HG03342 (cell line): ENCODE measurements around the gene NKD1.

Experiments
- ATAC-seq: cut with Tn5 transposase; IDR thresholded peaks from one replicate; pipeline ENCODE4 v1.9.1; 2021; ENCODE audit warnings: mild to moderate bottlenecking, moderate library complexity; ENCODE audit not compliant: unreplicated experiment

NKD1 gene

DNA sequence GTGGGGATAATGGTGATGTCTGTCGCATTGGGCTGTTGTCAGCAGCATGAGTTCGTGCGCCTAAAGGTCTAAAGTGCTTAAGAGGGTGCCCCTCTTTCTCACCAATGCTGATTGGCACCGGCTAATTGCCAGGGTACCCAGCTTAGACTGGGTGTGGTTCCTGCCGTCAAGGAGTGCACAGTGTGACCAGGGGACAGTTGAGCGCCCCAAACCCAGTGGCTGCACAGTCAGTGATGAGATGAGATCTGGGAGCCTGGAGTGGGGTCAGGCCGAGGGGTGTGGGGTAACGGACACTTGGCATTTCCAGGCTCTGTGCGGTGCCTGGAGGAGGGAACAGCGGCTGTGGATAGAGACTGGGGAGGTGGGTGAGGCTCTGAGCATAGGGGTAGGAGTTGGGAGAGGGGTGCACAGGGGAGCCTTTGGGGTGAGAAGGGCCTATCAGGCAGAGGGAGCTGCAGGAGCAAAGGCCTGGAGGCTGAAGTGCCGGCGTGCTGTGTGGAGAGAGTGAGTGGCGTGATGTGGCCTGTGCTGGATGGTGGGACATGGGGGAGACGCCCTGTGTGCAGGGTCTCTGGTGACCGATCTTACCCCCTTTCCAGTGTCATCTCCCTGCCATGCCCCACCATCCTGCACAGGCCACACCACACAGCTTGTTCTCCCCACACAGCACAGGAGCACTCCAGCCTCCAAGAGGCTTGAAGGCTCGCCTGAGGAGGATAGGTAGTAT lies 74.6 kb downstream of the NKD1 start:
- ATAC-seq: no peak

DNA sequence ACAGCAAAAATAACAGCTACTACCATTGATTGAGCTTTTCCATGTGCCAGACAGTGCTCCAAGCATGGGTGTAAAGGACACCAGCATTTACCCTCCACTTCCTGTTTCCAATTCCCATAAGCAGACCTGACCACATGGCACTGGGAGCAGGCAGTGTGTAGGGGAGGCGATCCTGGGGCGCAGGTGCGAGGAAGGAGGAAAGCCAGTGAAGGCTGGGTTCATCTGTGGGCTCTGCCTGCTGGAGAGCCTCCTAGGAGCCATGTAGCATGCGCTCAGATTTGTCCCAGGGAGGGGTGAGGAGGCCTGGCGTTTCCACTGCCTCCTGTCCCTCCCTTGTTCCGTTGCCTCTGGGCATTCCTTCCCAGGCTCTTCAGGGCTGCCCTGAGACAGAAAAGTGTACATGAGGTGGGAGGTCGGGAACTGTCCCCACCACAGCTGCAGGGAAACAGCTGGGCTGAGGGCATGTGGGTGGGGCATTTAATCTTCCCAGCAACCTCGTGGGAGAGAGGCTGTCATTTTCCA lies 76.3 kb downstream of the NKD1 start:
- no peak for ATAC-seq

DNA sequence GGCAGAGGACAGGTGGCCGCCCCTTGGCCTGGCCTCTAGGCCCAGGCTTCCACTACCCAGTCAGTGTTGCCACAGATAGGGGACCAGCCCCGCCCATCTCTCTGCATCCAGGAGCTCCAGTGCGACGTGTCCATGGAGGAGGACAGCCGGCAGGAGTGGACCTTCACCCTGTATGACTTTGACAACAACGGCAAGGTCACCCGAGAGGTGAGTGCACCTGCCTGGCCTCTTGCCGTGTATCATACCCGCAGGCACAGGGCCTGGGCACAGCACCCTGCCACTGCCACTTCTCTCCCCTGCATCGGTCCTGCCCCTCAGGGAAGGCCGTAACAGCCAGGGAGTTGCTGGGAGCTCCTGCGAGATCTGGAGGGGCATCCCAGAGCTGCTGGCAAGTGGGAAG lies 77.2 kb downstream of the NKD1 start:
- ATAC-seq: no peak

DNA sequence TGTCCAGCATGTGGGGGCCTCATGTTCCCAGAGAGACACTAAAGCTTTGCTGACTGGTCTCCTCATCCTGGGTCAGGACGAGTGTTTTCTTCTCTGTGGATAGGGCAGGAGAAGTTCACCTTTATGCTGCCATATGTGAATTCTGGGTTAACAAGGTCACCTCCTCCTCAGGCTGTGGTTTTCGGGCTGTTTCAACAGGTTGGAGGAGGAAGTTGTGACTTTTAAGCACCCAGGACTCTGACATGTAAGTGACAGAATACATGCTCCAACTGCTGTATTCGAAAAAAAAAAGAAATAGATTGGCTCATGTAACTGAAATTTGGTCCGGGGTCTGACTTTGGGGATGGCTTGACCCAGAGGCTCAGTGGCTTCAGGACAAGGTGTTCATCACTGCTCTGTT lies 78.7 kb downstream of the NKD1 start:
- ATAC-seq: no peak

DNA sequence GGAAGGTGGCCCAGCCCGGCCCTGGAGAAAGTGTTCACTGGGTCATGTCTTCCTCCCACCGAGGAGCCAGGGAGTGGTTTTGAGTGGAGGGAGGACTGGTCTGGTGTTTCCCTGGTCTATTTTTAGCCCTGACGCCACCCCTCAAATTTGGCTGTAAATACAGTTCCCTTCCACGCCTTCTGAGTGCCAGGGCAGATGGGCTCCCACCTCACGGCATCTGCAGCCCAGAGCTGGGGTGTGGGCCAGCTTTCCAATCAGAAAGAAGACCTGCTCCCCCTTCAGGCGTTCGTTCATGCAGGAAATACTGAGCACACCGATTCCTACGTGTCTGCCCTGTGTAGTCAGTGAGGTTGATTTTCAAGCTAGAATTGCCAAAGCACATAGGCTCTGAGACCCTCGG lies 79.2 kb downstream of the NKD1 start:
- no peak for ATAC-seq

DNA sequence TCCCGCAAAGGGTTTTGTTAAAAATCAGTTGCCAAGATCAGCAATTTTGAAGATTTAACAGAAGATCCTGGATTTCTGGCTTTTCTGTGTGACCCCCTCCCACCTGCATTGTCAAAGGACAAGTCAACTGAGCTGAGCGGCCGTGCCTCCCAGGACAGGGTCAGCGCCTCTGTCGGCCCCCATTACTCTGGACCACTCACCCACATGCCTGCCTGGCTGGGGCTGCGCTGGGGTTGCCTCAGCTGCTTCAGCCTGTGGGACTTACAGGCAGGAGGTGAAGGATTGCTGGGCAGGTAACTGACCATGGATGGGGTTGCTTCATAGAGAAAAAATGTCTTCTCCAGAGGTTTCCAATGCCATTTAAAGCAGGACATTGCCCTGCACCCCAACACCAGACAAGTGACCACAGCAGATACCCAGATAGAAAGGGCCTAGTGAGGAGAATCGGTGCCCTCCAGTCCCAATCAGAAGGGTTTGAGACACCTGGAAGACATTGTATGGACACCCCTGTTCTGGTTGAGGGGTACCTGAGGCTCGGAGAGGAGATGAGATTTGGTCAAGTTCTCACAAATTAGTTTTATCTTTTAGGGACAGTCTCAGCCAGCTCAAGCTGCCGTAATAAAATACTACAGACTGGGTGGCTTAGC lies 80.1 kb downstream of the NKD1 start:
- no peak for ATAC-seq

DNA sequence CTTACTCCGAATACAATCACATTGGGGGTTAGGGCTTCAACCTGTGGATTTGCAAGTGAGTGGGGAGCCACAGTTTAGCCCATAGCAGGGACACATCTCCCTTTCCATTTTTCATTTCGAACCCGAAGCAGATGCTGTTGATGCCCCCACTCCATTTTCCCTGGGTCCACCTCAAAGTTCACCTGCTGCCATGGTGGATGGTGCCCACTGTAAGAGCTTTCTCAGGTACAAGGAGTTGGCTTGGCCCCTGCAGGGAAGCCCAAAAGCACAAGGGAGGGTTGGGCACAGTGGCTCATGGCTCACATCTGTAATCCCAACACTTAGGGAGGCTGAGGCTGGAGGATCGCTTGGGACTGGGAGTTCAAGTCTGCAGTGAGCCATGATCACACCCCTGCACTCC lies 81.1 kb downstream of the NKD1 start:
- no peak for ATAC-seq

DNA sequence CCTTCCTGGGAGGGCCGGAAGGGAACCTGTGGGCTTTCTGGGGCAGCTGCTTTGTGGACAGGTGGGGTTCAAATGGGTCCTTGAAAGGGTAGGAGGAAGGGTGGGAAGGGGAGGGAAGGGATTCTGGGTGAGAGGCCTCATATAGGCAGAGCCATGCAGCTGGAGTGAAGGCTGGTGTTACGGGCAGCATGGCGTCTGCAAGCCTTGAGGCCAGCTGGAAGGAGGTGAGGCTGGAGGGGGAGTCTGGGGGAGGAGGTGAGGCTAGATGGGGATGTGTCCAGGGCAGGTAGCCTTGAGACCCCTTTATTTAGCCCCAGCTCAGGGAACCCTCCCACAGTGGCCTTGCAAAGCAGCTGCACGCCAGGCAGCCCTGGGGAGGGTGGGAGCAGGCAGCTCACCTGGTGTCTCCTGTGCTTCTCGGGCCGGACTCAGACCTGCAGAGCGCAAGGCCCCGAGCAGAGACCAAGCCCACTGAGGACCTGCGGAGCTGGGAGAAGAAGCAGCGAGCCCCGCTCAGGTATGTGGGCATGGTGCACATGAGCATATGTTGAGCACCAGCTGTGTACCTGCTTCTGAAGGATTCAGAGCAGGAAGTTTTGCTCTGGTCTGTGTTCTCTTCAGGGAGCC lies 82.3 kb downstream of the NKD1 start:
- ATAC-seq: no peak

DNA sequence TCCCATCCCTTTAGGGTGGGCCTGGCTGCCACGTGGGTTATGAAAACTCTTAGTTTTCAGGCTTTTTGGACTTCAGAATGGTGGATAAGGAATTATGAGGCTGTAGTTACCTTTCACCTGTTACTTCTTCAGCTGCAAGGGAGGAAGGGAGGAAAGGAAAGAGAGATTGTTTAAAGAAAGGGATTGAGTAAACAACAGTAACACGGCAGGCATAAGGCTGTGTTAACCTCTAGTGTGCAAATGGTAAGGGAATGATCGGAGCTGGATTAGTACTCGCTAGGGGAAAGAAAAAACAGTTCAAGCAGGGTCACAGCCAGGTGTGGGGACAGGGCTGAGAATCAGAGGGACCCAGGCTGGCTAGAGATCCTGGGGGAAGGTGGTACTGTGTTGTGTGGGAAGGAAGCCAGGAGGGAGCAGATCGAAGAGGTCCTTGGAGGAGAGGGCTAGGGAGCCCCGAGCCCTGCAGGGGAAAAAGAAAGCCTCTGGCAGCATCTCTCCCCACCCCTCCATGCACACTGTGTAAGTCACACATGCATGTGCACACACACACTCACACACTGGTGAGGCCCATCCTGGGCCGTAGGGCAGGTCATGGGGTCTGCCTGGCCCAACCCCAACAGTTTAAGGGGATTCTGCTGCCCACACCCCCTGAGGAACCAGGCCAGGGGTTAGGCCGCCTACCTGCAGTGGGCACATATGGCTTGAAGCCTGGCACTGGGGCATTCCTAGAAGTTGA lies 83.2 kb downstream of the NKD1 start:
- no peak for ATAC-seq

DNA sequence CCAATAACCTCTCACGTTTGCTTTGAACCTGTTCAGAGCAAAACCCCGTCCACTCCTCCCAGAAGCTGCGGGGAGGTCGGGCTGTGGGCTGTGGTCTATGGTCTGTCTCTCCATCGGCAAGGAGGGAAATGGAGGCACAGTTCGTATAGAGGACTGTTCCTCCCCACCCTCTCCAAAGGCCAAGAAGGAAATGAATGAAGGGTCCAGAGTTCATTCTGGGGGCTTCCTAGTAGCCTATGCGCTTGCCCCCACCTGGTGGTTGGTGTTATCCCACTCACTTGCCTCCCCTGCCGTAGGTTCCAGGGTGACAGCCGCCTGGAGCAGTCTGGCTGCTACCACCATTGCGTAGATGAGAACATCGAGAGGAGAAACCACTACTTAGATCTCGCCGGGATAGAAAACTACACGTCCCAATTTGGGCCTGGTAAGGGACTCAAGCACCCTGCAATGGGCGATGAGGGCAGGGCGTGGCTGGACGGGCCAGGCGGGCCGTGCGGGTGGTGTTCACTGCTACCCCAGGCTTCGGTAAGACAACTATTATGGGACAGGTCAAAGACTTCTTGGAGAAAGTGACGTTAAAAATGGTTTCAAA lies 83.9 kb downstream of the NKD1 start:
- ATAC-seq: no peak

DNA sequence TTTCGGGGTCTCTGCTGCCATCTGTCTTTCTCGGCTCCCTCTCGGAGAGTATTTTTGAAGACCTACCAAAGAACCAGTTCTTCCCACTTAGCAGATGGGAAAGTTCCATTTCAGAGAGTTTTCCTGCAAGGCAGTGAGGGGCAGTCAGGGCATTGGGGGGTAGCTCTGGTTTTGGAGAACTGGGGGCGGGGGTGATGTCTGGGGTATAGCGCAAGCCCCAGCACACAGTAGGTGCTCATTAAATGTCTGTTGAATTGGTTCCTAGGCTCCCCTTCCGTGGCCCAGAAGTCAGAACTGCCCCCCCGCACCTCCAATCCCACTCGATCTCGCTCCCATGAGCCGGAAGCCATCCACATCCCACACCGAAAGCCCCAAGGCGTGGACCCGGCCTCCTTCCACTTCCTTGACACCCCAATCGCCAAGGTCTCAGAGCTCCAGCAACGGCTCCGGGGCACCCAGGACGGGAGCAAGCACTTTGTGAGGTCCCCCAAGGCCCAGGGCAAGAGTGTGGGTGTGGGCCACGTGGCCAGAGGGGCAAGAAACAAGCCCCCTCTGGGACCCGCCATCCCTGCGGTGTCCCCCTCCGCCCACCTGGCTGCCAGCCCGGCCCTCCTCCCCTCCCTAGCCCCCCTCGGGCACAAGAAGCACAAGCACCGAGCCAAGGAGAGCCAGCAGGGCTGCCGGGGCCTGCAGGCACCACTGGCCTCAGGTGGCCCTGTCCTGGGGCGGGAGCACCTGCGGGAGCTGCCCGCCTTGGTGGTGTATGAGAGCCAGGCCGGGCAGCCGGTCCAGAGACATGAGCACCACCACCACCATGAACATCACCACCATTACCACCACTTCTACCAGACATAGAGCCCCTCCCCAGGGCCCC lies 85.0 kb downstream of the NKD1 start:
- no peak for ATAC-seq

DNA sequence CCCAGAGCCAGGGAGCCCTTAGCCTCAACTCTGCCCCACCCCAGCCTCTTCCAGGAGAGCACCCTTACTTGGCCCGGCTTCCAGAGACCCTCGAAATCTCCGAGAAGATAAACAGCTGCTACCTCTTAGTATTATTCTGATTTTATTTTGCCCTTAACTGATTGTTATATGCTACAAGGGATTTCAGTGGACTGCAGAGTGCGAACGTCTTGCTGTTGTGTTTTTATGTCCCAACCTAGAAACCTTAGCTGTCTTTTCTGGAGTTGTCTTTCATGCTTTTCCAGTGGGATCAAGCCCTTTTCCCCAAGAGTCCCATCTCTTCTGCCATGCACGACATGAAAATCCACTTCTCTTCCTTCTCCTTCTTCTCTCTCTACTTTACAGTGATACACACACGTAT lies 85.9 kb downstream of the NKD1 start:
- ATAC-seq: no peak

DNA sequence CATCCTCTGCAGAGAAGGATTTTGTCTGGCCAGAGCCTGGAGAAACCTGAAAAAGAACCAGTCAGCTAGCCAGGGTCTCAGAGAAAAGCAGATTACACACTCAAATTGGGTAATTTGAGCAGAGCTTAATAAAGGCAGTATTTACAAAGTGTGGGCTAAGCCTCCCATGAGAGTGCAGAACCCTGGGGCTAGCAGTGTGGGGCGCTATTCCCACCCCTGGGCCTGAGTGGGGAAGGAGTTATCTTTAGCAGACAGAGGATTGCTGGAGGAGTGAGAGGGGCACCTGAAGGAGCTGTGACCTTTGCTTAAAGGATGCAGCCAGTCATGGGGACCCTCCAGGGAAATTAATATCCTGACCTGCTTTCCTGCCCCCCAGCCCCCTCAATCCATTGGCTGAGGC lies 86.8 kb downstream of the NKD1 start:
- no peak for ATAC-seq

DNA sequence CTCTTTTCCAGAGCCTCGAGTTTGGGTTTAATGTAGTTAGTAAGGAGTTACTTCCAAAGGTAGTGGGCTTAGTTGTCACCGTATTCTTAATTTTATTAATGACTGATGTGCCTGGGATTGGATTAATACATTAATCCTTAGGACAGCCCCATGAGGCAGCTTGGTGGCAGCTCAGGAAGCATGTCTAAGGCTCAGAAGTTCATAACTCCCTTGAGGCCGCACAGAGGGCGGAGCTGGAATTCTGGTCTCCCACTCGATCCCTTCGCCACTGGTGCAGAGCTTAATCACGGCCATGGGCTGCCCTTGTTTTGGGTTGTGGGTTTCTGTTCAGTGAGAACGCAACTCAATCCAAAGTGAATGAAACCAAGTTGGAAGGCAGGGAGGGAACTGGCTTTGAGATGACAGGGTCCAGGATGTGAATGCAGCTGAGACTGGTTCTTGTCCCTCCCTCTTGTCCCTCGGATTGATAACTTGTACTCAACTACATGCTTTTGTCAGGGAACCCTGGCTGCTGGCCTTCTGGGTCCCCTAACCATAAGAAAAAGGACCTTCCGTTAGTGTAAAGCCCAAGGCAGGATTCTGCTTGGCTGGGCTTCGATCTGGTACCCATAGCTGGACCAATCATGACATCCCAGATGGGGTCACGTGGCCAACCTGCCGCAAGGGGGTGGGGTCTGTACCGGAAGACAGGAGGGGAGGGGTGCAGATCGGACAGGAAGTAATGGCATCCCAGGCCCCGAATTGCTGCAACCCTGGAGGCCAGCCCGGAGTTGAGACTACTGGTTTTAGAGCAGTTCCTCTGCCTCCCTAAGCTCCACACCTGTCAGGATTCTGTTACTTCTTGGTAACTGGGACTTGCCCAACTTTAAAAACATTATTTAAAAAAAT lies 87.6 kb downstream of the NKD1 start:
- no peak for ATAC-seq

DNA sequence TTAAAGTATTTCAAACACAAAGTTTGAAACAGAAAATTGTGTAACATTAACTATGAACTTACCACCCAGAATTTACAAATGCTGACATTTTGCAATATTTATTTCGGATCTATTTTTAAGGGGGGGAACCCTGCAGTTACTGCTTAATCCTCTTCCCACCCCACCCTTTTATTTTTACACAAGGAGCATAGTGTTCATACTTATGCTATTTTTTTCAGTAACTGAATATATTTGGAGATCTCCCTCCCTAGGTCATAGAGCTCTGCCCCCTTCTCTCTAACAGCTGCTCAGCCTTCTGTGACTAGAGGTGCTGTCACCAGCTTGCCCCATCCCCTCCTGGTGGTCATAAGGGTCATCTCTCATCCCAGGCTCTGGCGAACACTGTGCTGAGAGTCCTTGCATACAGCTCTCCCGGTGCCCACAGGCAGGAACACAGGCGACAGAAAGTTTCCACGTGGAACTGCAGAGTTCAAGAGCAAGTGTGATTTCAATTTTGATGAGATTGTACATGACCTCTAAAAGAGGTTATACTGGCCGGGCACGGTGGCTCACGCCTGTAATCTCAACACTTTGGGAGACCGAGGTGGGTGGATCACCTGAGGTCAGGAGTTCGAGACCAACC lies 88.7 kb downstream of the NKD1 start:
- no peak for ATAC-seq

DNA sequence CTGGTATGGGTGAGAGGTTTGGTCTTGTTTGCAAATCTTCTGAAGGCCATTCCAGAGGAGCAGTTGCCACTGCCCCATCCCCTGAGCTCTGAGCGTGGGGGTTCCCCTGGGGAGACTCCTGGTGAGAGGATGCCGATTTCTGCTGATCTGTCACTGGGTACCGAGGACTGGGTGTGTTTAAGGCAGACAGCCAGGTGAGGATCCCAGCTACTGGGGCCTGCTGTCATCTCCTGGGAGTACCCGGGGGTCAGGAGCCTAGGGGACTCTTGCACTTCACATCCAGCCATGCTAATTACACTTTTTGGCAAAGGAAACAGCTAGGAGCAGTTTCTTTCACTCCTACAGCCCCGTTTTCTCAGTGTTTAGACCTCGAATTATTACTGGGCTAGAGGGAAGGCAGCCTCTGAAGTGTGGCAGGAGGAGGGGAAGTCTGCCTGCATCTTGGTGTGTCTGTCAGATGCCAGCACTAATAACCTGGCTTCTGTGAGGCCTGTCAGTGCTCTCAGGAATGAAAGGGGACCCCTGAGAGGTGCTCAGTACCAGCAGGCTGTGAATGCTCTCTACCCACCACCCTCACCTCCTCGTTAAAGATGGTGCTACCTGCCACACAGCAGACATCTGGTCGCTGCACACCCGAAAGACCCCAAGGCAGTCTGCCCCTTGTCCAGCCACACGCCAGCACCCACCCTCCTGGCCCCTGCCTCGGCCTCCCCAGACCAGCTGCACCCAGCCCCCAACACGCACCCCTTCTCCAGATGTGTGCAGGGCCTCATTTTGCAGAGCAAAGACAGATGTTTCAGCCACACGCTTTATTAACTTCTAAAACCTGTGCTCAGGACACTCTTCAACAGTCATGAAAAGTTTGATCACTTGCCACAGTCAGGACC lies 89.8 kb downstream of the NKD1 start:
- no peak for ATAC-seq

DNA sequence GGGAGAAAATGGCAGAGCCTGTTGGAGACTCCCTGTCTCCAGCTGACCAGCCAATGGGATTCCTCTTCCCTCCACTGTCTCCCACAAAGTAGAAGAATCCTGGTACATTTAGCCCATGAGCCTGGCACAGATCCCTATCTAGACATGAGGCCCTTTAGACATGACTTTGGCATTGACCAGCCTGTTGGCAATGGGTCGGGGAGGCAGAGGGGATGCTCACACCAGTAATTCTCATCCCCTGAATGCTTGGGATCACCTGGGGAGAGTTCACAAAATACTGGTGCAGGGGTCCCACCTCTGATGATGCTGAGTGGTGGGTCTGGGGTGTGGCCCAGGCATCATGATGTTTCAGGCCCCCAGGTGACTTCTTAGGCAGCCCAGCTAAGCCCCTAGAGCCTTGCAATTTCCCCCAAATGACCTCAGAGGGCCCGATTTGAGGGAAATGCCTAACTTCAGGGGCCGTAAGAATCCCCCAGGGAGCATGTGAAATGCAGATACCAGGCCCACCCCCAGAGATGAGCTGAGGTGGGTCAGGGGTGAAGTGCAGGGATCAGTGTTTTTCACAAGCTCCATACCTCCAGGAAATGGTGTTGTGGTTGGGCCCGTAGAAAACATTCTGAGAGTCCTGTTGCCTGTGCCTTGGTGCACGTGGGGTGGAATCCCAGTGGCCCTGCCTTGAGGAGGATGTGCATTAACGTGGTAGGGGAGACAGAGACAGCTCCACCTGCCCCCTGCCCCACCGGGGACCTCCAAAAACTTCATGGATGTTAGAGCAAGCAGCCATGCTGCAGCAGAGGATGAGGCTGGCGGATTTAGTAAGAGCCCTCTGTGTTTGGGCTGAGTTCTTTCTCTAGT lies 90.8 kb downstream of the NKD1 start:
- ATAC-seq: no peak
